Stimulated activated CD4-positive, alpha-beta T cell treated with anti-CD3 and anti-CD28 coated beads, TNF-alpha, amount 100 ng/mL, for 4 hours (primary cell): Measurements from ENCODE around the gene KLK1.

Experiments
- DNase-seq, 3 experiments: peaks; one replicate each; pipeline ENCODE4 v3.0.0-alpha.2; 2020; ENCODE audit warnings: low read depth in 3 of 3

KLK1 gene

GRCh38 chr19:50836543-50837195 is 13.1 kb upstream of the KLK1 start:
- no peak for DNase-seq

GRCh38 chr19:50835785-50836542 is 12.4 kb upstream of the KLK1 start:
- DNase-seq, result peak; percentile 43 to 63 (median 55)

- no peak for DNase-seq
These were observed 11.7 kb upstream of the KLK1 start for GRCh38 chr19:50835103-50835784.

- DNase-seq, result no peak
These were observed 10.2 kb upstream of the KLK1 start for GRCh38 chr19:50833802-50834167.

GRCh38 chr19:50833117-50833801 is 9.7 kb upstream of the KLK1 start, which contains the start of gene KLK15:
TSS of gene KLK15 (minus strand) at chr19:50833574. CDS start at chr19:50831492, 2,082 bp downstream.
- DNase-seq, result no peak

GRCh38 chr19:50832666-50833065 is 9.1 kb upstream of the KLK1 start:
- no peak for DNase-seq

GRCh38 chr19:50831026-50831396 is 7.4 kb upstream of the KLK1 start:
- no peak for DNase-seq

- DNase-seq, result no peak
These were observed 6.9 kb upstream of the KLK1 start for GRCh38 chr19:50830266-50831025.

GRCh38 chr19:50829801-50830200 is 6.2 kb upstream of the KLK1 start:
- DNase-seq, result no peak

GRCh38 chr19:50827476-50827875 is 3.9 kb upstream of the KLK1 start:
- no peak for DNase-seq

GRCh38 chr19:50826492-50827240 is 3.1 kb upstream of the KLK1 start:
- DNase-seq, result no peak

GRCh38 chr19:50822661-50823208 is 852 bp downstream of the KLK1 start:
- no peak for DNase-seq

- no peak for DNase-seq
These were observed 2.0 kb downstream of the KLK1 start for GRCh38 chr19:50821622-50822021.

- no peak for DNase-seq
These were observed 2.4 kb downstream of the KLK1 start for GRCh38 chr19:50821248-50821612.

GRCh38 chr19:50820549-50821247 is 2.9 kb downstream of the KLK1 start:
- DNase-seq, result no peak

GRCh38 chr19:50820086-50820485 is 3.5 kb downstream of the KLK1 start:
- DNase-seq, result no peak

GRCh38 chr19:50819636-50820035 is 4.0 kb downstream of the KLK1 start:
- no peak for DNase-seq

GRCh38 chr19:50818859-50819472 is 4.6 kb downstream of the KLK1 start:
- no peak for DNase-seq
